GM08714 (cell line): ENCODE measurements around the gene MFN1.
"Not testable (repeated sequence)": the region's sequence is repeated elsewhere in the genome, so short reads cannot be mapped to it uniquely, and the experiment has no call there.

Source experiments
- H3K4me3 ChIP-seq: fragments of 200-500 bp; sonication (Bioruptor generic); 2 replicates; pipeline ENCODE4 v1.5.1; 2014; ENCODE audit warnings: mild to moderate bottlenecking, low read length, inconsistent platforms
- ZNF274 ChIP-seq: IDR thresholded peaks from 2 replicates; pipeline ENCODE4 v1.6.1; 2012; ENCODE audit warnings: mild to moderate bottlenecking, low read depth, low read length

The MFN1 gene

DNA sequence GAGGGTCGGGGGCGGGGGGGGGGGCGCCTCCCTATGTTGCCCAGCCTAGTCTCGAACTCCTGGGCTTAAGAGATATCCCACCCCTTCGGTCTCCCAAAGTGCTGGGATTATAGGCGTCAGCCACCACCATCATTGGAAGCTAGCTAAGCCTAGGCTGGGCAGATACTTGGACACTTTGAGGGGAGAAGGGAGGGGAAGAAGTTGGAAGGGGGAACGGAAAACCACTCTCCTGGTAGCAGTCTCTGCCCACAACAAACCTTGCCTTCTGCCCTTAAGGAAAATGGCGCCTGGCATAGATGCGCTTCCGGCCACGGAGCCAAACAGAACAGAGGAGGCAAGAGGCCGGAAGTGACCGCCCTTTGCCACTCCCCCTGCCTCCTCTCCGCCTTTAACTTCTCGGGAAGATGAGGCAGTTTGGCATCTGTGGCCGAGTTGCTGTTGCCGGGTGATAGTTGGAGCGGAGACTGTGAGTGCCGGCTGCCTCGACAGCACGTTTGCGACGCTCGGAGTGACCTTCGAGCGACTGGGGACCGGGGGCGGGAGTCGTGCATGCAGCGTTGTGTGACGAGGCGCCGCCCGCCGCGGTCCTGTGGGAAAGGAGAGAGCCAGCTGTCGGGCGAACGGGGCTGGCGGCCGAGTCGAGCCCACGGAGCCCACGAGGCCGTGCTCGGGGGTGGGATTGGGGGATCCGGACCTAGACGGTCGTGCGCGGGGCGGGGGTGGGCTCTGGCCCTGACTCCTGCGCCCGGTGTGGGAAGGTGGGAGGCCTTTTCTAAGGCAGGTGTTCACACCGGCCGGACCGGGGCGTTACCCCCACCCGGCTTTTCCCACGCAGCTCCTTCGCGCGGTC, at the start of gene MFN1:
Gene MFN1 (plus strand): TSS at position 365 of the 850 bp plus-strand sequence. CDS start 1,143 bp downstream, outside the sequence.
- peak within 1 kb of the TSS; percentile 95 for H3K4me3 ChIP-seq
- no peak for TF ChIP-seq ZNF274

DNA sequence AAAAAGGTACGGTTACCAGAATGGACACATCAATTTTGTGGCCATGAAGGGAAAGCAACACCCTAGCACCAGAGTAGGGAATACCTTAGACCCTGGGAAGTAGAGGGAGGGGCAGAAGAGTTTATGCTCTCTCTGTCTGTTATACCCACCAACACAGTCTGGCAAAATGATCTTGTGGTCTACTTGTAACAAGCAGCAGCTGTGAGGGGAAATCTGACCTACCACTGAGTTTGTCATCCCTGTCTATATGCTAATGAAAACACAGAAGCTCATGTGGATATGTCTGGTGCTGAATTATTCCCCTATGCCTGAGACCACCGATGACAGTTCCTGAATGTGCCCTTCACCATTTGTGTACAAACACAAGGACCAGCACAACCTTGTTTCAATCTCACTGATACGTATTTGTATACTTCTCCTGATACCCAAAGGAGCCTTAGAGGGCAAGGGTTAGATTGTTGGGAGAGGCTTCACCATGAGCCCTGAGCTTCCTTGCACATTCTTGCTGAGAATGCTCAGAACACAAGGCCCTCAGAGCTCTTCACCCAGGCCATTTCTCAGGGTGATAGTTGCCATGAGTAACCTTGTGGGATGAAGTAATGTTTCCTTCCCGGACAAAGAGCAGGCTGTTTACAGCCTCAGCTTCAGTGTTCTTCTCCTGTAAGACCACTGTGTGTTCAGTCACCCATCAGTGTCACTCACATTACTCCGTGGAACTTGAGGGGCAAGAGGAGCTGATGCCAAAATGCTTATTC, 49.4 kb upstream of the MFN1 start:
- TF ChIP-seq ZNF274: no peak
- H3K4me3 ChIP-seq: no peak overlapping the region

DNA sequence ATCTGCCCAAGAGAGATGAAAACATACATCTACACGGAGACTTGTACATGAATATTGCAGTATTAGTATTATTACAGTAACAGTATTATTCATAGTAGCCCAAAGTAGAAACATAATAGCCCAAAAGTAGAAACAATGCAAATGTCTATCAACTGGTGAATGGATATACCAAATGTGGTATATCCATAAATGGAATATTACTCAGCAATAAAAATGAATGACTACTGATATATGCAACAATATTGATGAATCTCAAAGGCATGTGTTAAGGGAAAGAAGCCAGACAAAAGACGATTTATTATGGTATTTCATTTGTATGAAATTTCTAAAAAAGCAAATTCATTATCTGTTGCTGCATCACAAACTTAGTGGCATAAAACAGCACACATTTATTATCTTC, 48.2 kb upstream of the MFN1 start:
- no peak overlapping the region for H3K4me3 ChIP-seq
- no peak for TF ChIP-seq ZNF274

DNA sequence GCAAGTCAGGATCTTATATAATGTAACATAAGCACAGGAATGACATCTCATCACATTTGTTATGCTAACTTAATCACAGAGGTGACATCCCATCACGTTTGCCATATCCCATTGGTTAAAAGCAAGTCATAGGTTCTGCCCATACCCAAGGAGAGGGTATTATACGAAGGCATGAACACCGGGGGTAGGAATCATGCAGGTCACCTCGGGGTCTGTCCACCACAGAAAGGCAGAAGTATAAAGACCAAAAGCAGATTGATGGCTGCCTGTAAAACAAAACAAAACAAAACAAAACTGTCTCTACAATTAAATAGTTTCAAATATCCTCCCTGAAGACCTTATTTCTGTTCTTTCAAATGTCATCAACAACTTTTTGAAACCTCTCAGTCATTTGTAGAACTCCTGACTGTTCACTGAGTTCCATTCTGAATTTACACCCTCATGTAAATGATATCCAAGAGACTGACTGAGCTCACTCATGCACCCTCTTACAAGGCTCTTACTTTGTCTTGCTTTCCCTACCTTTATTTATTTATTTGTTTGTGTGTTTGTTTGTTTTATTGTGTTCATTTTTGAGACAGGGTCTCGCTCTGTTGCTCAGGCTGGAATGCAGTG, 47.4 kb upstream of the MFN1 start:
- TF ChIP-seq ZNF274: no peak

DNA sequence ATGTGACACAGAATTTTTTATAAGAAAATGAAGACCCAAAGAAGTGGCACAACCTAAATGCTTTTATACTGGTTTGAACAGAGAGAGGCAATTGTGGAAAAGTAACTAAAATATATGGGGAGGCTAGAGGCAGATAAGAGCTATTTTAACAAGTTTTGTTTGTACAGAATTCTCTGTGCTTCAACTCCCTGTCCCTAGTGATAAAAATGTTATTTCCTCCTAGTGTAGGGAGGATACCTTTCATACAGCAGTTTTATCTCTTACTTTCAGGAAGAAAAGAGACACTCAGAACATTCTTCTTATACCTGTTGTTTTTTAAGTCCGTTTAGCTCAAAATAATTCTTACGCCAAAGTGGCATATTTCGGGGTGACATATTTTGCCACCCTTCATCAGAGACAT, 45.9 kb upstream of the MFN1 start:
- TF ChIP-seq ZNF274: no peak
- H3K4me3 ChIP-seq: no peak overlapping the region

More for the DNA sequence above, 47.4 kb upstream of the MFN1 start:
- no peak overlapping the region for H3K4me3 ChIP-seq

DNA sequence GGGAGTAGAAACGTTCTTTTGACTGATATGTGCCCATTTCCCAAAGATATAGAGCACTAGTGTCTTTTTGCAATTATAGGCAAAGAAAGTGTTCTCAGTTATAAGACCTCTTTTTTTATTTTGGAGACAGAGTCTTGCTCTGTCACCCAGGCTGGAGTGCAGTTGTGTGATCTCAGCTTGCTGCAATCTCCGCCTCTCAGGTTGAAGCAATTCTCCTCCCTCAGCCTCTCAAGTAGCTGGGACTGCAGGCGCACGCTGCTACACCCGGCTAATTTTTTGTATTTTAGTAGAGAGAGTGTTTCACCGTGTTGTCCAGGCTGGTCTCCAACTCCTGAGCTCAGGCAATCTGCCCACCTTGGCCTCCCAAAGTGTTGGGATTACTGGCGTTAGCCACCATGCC, 45.4 kb upstream of the MFN1 start:
- H3K4me3 ChIP-seq: no peak overlapping the region
- no peak for TF ChIP-seq ZNF274

DNA sequence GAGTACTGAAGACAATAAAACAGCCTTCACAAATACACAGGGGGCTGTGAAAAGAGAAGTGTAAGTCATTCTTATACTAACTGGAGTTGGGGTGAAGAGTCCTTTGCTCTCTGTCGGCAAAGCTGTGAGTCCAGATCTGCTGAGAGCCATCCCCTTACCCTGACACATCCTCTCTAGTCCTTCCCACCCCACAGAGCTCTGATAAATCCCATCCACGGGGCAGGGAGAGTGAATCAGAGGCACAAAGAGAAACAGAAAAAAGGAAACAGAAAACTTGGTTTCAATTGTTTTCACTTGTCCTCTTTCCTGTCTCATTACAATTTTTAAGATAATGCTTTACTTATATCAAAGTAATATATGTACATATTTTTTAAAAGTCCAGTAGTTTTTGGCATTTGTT, 42.9 kb upstream of the MFN1 start:
- TF ChIP-seq ZNF274: no peak
- no peak overlapping the region for H3K4me3 ChIP-seq

DNA sequence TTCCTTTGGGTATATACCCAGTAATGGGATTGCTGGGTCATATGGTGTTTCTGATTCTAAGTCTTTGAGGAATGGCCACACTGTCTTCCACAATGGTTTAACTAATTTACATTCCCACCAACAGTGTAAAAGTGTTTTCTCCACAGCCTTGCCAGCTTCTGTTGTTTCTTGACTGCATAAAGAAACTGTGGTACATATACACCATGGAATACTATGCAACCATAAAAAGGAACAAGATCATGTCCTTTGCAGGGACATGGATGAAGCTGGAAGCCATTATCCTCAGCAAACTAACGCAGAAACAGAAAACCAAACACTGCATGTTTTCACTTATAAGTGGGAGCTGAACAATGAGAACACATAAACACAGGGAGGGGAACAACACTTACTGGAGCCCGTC, 40.1 kb upstream of the MFN1 start:
- H3K4me3 ChIP-seq: not testable (repeated sequence)

DNA sequence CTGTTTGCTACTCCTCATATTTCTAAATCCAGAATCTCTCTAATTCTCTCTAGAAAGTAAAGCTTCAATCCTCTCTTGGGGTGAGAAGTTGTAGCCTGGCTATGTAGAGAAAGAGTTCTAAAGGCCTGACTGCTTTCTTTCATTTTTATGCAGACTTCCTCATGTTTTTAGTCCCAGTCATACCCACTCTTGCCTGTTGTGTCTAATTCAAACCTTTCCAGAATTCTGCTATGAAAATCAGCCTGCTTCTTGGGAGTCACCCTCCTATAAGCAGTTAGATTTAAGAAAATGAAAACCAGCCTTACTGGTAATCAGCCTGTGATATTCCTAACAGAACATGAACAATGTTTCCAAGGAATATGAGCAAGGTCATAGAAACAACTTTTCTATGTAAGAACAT, 39.5 kb upstream of the MFN1 start:
- TF ChIP-seq ZNF274: no peak
- no peak overlapping the region for H3K4me3 ChIP-seq

DNA sequence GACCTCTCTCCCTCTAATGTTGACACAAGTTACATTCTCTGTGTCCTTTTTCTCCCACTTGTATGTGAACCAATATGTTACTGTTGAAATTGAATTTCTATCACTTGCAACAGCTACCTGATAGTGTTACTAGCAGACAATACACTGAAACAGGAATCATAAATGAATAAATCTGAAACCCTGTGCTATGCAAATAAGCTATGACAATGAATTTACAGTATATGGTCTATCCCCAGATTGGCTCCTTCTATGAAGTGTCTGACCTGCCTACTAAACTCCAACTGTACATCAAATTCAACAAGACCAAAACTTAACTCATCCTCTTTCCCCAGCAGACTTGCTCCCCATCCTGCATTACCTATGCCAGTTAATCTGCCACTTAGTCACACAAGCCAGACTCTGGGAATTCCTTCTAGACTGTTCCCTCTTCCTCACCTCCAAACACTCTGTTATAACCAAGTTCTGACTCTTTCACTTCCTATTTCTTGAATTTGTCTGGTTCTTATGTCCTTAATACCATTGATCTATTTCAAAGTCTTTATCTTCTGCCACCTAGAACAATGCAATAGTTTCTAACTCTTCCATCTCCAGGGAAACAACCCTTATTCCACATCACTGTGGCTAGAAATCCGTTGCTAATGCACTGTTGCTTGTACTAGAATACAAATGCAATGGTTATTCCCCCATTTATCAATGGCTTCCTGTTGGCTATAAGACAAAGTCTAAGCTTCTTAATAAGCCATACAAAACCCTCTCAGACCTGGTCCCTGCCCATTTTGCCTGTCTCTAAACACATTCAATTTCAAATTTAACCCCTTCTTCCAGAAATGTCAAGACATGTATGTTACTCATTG, 38.1 kb upstream of the MFN1 start:
- TF ChIP-seq ZNF274: no peak

DNA sequence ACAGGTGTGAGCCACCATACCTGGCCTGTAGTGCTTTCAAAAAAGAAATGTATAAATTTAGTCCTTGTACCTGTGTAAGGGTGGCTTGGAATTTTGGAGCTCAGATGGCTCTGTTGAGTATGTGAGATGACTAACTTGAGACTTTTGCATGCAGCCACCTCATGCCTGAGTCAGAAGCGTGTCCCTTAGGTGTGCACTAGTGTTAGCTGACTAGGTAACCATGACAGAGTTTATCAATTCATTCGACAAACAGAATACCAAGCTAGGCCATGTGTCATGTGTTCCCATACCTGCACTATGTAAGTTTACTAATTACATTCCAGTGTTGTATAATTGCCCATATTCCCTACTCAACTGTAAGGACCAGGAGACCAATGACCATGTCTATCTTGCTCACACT, 28.6 kb upstream of the MFN1 start:
- H3K4me3 ChIP-seq: no peak overlapping the region
- TF ChIP-seq ZNF274: no peak

More for the DNA sequence above, 38.1 kb upstream of the MFN1 start:
- H3K4me3 ChIP-seq: no peak overlapping the region

DNA sequence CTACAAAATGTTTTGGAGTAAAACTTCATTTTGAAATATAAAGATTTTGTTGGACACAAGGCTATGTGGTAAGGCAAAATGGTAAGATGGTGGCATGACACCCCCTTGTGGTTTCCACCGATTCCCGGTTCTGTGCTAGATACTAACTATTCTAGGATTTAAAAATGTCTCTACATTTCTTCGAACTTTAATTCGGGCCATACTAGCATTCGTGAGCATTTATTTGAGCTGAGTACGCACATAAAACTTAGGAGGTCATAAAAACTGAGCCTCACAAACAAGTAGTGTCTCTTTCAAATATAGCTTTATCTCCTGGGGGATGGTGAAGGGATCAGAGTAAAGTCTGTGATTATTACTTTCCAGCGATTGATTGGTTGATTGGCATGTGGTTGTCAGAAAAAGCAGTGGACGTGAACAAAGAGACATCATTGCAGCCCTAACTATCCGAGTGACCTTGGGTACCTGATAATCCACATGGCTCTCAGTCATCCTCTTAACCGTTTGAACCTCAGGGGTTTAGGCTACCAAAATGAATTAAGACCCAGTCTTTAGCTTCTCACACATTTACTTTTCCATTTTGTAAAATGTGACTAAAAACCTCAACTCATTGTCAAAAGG, 25.7 kb upstream of the MFN1 start:
- peak overlapping the region; percentile 78; the same call in 1 of the 2 replicates for H3K4me3 ChIP-seq
- TF ChIP-seq ZNF274: no peak
